KMS-11 (cell line): ENCODE measurements around the gene MASP2.
"Not testable (repeated sequence)": the region's sequence is repeated elsewhere in the genome, so short reads cannot be mapped to it uniquely, and the experiment has no call there.

Experiments used
- H2AFZ ChIP-seq: fragments of 200-600 bp; sonication (generic); 2 replicates; pipeline ENCODE4 v1.6.1; 2016; ENCODE audit warnings: antibody characterized with exemption, mixed run types, low read depth
- H3K27ac ChIP-seq: fragments of 200-600 bp; sonication (generic); 2 replicates; pipeline ENCODE4 v1.6.1; 2016; ENCODE audit warnings: mild to moderate bottlenecking, mixed run types
- H3K27me3 ChIP-seq: fragments of 200-600 bp; sonication (generic); 2 replicates; pipeline ENCODE4 v1.6.1; 2017; ENCODE audit warnings: mild to moderate bottlenecking, low read depth, mixed run types, moderate library complexity; ENCODE audit not compliant: insufficient read depth
- H3K36me3 ChIP-seq: fragments of 200-600 bp; sonication (generic); 2 replicates; pipeline ENCODE4 v1.6.1; 2017; ENCODE audit warnings: mild to moderate bottlenecking, mixed run types; ENCODE audit not compliant: insufficient read depth
- H3K4me1 ChIP-seq: fragments of 200-600 bp; sonication (generic); 2 replicates; pipeline ENCODE4 v1.6.1; 2016; ENCODE audit warnings: mild to moderate bottlenecking, low read depth, mixed run types; ENCODE audit not compliant: poor library complexity, severe bottlenecking
- H3K4me2 ChIP-seq: fragments of 200-600 bp; sonication (generic); 2 replicates; pipeline ENCODE4 v1.7.0; 2016; ENCODE audit warnings: mild to moderate bottlenecking, mixed run types
- H3K4me3 ChIP-seq: fragments of 200-600 bp; sonication (generic); IDR thresholded peaks from 2 replicates; pipeline ENCODE4 v1.6.1; 2017; ENCODE audit warnings: low read depth, low read length, mixed read lengths; ENCODE audit not compliant: insufficient read depth
- H3K79me2 ChIP-seq: fragments of 200-600 bp; sonication (generic); 2 replicates; pipeline ENCODE4 v1.6.1; 2016; ENCODE audit warnings: low read depth, mixed run types; ENCODE audit not compliant: insufficient read depth
- H3K9ac ChIP-seq: fragments of 200-600 bp; sonication (generic); 2 replicates; pipeline ENCODE4 v1.6.1; 2016; ENCODE audit warnings: mild to moderate bottlenecking, mixed run types
- H4K20me1 ChIP-seq: fragments of 200-600 bp; sonication (generic); 2 replicates; pipeline ENCODE4 v1.6.1; 2016; ENCODE audit warnings: mild to moderate bottlenecking, mixed run types; ENCODE audit not compliant: insufficient read depth
- CTCF ChIP-seq: fragments of 200-600 bp; sonication (generic); conservative IDR thresholded peaks from 2 replicates; pipeline ENCODE4 v1.6.1; 2017; ENCODE audit warnings: low read depth, mild to moderate bottlenecking, antibody characterized with exemption, low read length, moderate library complexity, mixed read lengths

Gene MASP2

GRCh38 chr1:11052839-11053757 lies 6.1 kb upstream of the MASP2 start:
- Histone ChIP-seq H3K79me2 (peaks cover 5% of the 10 kb centered on the region), H2AFZ (no peak overlapping the region), H4K20me1 (no peaks in the 10 kb centered on the region), H3K27ac (no peak overlapping the region), H3K4me1 (peaks cover 6% of the 10 kb centered on the region), H3K4me3 (no peak overlapping the region), H3K4me2 (no peak overlapping the region), H3K36me3 (peaks cover 12% of the 10 kb centered on the region; the same call in 1 of the 2 replicates), H3K9ac (no peak overlapping the region), H3K27me3 (no peaks in the 10 kb centered on the region)
- no peak for TF ChIP-seq CTCF

DNA sequence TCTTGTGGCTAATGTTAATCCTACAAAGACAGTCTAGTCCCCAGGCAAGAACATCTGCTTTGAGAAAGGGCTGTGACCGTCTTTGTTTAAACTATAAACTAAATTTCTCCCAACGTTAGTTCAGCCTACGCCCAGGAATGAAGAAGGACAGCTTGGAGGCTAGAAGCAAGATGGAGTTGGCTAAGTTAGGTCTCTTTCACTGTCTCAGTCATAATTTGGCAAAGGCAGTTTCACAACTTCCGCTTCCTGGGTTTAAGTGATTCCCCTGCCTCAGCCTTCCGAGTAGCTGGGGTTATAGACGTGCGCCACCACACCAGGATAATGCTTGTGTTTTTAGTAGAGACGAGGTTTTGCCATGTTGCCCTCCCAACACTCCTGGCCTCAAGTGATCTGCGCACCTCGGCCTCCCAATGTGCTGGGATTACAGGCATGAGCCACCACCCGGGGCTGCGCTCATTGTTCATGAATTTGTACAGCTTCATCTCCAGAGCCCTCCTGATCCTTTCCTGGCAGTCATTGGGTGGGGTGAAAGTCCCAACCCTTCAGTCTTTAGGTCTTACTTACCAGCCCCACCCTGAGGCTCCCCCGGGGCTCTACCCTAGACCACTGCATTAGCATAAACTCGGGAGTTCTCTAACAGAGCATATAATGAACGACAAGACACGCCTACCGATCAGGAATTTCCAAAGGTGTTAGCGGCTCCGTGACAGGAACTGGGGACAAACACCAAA lies 4.9 kb upstream of the MASP2 start:
- Histone ChIP-seq H3K4me2 (no peak overlapping the region), H3K4me3 (no peak overlapping the region), H2AFZ (no peak overlapping the region), H3K27ac (no peak overlapping the region), H4K20me1 (no peaks in the 10 kb centered on the region), H3K79me2 (no peaks in the 10 kb centered on the region; the same call in 1 of the 2 replicates), H3K27me3 (no peaks in the 10 kb centered on the region), H3K4me1 (no peaks in the 10 kb centered on the region), H3K36me3 (peaks cover under 1% of the 10 kb centered on the region; the same call in 1 of the 2 replicates), H3K9ac (no peak overlapping the region)
- no peak for TF ChIP-seq CTCF

DNA sequence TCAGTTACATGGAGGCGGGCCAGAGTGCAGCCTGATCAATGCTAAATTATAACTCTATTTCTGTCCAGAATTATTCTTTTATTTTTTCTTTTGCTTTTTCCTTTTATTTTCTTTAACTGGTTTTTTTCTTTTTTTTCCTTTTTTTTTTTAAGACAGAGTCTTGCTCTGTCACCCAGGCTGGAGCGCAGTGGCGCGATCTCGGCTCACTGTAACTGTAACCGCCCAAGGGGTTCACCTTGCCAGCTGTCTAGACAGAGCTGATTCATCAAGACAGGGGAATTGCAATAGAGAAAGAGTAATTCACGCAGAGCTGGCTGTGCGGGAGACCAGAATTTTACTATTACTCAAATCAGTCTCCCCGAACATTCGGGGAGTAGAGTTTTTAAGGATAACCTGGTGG lies 4.1 kb upstream of the MASP2 start:
- H2AFZ ChIP-seq: not testable (repeated sequence)

GRCh38 chr1:11046270-11046566 lies 821 bp downstream of the MASP2 start:
- no peaks in the 10 kb centered on the region for H4K20me1 ChIP-seq
- H3K9ac ChIP-seq: no peak overlapping the region
- no peaks in the 10 kb centered on the region for H3K4me1 ChIP-seq
- no peak for TF ChIP-seq CTCF
- no peak overlapping the region for H3K4me3 ChIP-seq
- no peaks in the 10 kb centered on the region for H3K36me3 ChIP-seq
- peaks cover 13% of the 10 kb centered on the region; the same call in 1 of the 2 replicates for H3K27me3 ChIP-seq
- H2AFZ ChIP-seq: no peak overlapping the region
- H3K79me2 ChIP-seq: no peaks in the 10 kb centered on the region
- H3K4me2 ChIP-seq: no peak overlapping the region
- no peak overlapping the region for H3K27ac ChIP-seq

More for the DNA sequence above, 4.1 kb upstream of the MASP2 start:
- H3K27ac ChIP-seq, H3K79me2 ChIP-seq, H3K4me3 ChIP-seq, H3K27me3 ChIP-seq, H3K4me1 ChIP-seq, H3K4me2 ChIP-seq, H4K20me1 ChIP-seq, H3K36me3 ChIP-seq, H3K9ac ChIP-seq: not testable (repeated sequence)
